OCI-LY3 (cell line): Measurements from ENCODE around the gene CSNK1G2.
"Not testable (repeated sequence)": the region's sequence is repeated elsewhere in the genome, so short reads cannot be mapped to it uniquely, and the experiment has no call there.

Source experiments
- EZH2phosphoT487 ChIP-seq: fragments of 200-600 bp; shearing (Covaris generic); IDR thresholded peaks from 2 replicates; pipeline ENCODE4 v1.6.1; 2018; ENCODE audit warnings: antibody characterized with exemption, mixed run types, low read depth
- TF ChIP-seq, protein P1 (sequence below): fragments of 200-600, 300-600 bp; sonication (generic); IDR thresholded peaks from 2 replicates; pipeline ENCODE4 v1.5.1; 2014; ENCODE audit warnings: antibody characterized with exemption, low read length, low read depth

DNA sequence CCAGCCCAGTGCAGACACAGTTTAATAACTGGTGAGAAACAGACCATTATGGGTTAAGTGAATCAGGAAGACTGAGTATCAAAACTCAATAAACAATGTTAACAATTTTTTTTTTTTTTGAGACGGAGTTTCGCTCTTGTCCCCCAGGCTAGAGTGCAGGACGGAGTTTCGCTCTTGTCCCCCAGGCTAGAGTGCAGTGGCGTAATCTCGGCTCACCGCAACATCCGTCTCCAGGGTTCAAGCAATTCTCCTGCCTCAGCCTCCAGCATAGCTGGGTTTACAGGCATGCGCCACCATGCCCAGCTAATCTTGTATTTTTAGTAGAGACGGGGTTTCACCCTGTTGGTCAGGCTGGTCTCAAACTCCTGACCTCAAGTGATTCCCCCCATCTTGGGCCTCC, 47.5 kb downstream of the CSNK1G2 start:
- TF ChIP-seq, protein P1, sequence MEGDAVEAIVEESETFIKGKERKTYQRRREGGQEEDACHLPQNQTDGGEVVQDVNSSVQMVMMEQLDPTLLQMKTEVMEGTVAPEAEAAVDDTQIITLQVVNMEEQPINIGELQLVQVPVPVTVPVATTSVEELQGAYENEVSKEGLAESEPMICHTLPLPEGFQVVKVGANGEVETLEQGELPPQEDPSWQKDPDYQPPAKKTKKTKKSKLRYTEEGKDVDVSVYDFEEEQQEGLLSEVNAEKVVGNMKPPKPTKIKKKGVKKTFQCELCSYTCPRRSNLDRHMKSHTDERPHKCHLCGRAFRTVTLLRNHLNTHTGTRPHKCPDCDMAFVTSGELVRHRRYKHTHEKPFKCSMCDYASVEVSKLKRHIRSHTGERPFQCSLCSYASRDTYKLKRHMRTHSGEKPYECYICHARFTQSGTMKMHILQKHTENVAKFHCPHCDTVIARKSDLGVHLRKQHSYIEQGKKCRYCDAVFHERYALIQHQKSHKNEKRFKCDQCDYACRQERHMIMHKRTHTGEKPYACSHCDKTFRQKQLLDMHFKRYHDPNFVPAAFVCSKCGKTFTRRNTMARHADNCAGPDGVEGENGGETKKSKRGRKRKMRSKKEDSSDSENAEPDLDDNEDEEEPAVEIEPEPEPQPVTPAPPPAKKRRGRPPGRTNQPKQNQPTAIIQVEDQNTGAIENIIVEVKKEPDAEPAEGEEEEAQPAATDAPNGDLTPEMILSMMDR = not testable (repeated sequence)
- not testable (repeated sequence) for TF ChIP-seq EZH2phosphoT487
